Heart right ventricle (tissue), 16 donors: ENCODE measurements around the gene AZU1. TPM values are rescaled to one million over a fixed set of nuclear protein-coding genes. Genes with fewer than 3 reads are reported as not detected.

Experiments
- ATAC-seq, 8 donors: fragments of 200-7000 bp; cut with Tn5 transposase; one replicate each; pipeline ENCODE4 v1.9.1; 2020; ENCODE audit warnings: mild to moderate bottlenecking in 8 of 8, moderate library complexity in 8 of 8, moderate number of reproducible peaks in 1 of 8
- DNase-seq, 2 donors: peaks; one replicate each; pipeline ENCODE4 v3.0.0-alpha.2; 2020
- H3K27ac ChIP-seq, 10 donors: fragments of 200-600 bp; sonication (generic) in 2 of 10; one replicate each; pipeline versions ENCODE4 v1.5.0 to v1.8.0; 2020 to 2022; ENCODE audit warnings: mild to moderate bottlenecking in 3 of 10
- H3K27me3 ChIP-seq, 7 donors: fragments of 200-600 bp; one replicate each; pipeline ENCODE4 v1.8.0; 2021 to 2022; ENCODE audit warnings: mild to moderate bottlenecking in 2 of 7
- H3K36me3 ChIP-seq, 9 donors: fragments of 200-600 bp; sonication (generic) in 1 of 9; one replicate each; pipeline versions ENCODE4 v1.5.0 to v1.8.0; 2020 to 2022; ENCODE audit warnings: mild to moderate bottlenecking in 2 of 9
- H3K4me1 ChIP-seq, 9 donors: fragments of 200-600 bp; sonication (generic) in 1 of 9; one replicate each; pipeline versions ENCODE4 v1.5.0 to v1.8.0; 2020 to 2022; ENCODE audit warnings: mild to moderate bottlenecking in 4 of 9
- H3K4me3 ChIP-seq, 10 donors: fragments of 200-600 bp; sonication (generic) in 2 of 10; one replicate each; pipeline versions ENCODE4 v1.5.0 to v1.8.0; 2020 to 2022; ENCODE audit warnings: mild to moderate bottlenecking in 7 of 10, moderate library complexity in 2 of 10
- H3K9me3 ChIP-seq, 11 donors: fragments of 200-600 bp in 10 of 11; sonication (generic) in 2 of 11; one replicate each; pipeline versions ENCODE4 v1.5.0 to v1.8.0; 2013 to 2022; ENCODE audit warnings: mild to moderate bottlenecking in 2 of 11, control low read depth in 1 of 11, moderate library complexity in 1 of 11
- CTCF ChIP-seq, 9 donors: fragments of 200-600 bp; sonication (generic) in 2 of 9; IDR thresholded peaks; one replicate each; pipeline versions ENCODE4 v1.5.0 to v1.8.0; 2021 to 2022; ENCODE audit warnings: antibody characterized with exemption in 9 of 9, mild to moderate bottlenecking in 5 of 9, moderate library complexity in 1 of 9
- WGBS, 2 donors: extraction: QIAGEN DNeasy Blood & Tissue Kit; methylation state at CpG; one replicate each; pipeline ENCODE4 v1.1.7; 2013; ENCODE audit warnings: inconsistent platforms in 1 of 2; 5-methylcytosine and 5-hydroxymethylcytosine counted together
- intact Hi-C, 10 donors: fragments of 100-400 bp; cut with DNase I; formaldehyde crosslinking; loops; one replicate each; pipeline versions ENCODE4 v1.11.1 to v1.14.2; 2022
- polyA plus RNA-seq, 2 donors: library from polyadenylated mRNA; stranded (reverse); fragments of 200-250 nt; gene quantifications; one replicate each; pipeline ENCODE4 v1.2.3, GENCODE V29; 2013
- total RNA-seq, 10 donors: library from RNA; stranded (reverse); fragmentation: NEBNext Ultra II Directional in 3 of 10; extraction: Animal tissue kit (Norgen Biotek cat#: 25700) in 3 of 10; gene quantifications; one replicate each; pipeline versions ENCODE4 v1.2.1 to v1.2.4, GENCODE V29; 2021 to 2023
- donor health status: Arrhythmogenic right ventricular cardiomyopathy.
- donor health status: ischemic (EF 13 %, LVEDD 7.1; RV severe dilation, severe dysfunction).
- donor health status: healthy with polysubstance abuse.
- donor health status: DM: no; HTN: yes; CAD: no.
- donor health status: DM: no; HTN: no; CAD: no.
- donor health status: ischemic (EF 25% LVEDD 6.9; RV normal size, moderate dysfunction).
- donor health status: ischemic (EF 25% LVEDD 5.7; RV mildly dilated, moderate dysfunction).
- donor health status: healthy.
- donor health status: DM: yes; HTN: yes; CAD: no.
- donor health status: Ischemic cardiomyopathy.
- donor health status: ischemic (EF 35%, LVEDD 5.7; RV mildly dilated, moderate dysfunction).
- donor health status: nonischemic (EF 11% LVEDD 7.7; RV severe dilation, severe dysfunction).
- donor health status: DM: yes; HTN: yes; CAD: no.
- donor health status: PGD.
- donor health status: ischemic (EF 29% LVEDD 5.4; RV normal size, mild dysfunction).
- donor health status: nonischemic (EF 23%, LVEDD 6.1; RV moderate dilation, normal function).

Gene AZU1
- total and polyA plus RNA-seq, 12 donors, result 0.06 to 1.7 TPM; not detected in 10

GRCh38 chr19:802498-803098 is 25.0 kb upstream of the AZU1 start:
- intact Hi-C loops, result no loop called here
- Histone ChIP-seq H3K4me3 (peak overlapping the region in 8 of 10 donors; percentile 12 to 94 (median 82)), H3K9me3 (no peaks in the 10 kb centered on the region), H3K36me3 (peaks cover 4 to 94% (median 36%) of the 10 kb centered on the region in 9 donors), H3K27me3 (no peaks in the 10 kb centered on the region), H3K27ac (peak overlapping the region in 8 of 10 donors; percentile 72 to 100 (median 96)), H3K4me1 (peaks cover 50 to 78% (median 61%) of the 10 kb centered on the region in 9 donors)
- 33 to 39% methylated on average over 28 of the region's 28 CpGs for WGBS, 2 donors
- no peak for TF ChIP-seq CTCF (IDR thresholded peaks at IDR 0.05)
- DNase-seq (peak in 1 of 2 donors; percentile 27), ATAC-seq (no peak)

DNA sequence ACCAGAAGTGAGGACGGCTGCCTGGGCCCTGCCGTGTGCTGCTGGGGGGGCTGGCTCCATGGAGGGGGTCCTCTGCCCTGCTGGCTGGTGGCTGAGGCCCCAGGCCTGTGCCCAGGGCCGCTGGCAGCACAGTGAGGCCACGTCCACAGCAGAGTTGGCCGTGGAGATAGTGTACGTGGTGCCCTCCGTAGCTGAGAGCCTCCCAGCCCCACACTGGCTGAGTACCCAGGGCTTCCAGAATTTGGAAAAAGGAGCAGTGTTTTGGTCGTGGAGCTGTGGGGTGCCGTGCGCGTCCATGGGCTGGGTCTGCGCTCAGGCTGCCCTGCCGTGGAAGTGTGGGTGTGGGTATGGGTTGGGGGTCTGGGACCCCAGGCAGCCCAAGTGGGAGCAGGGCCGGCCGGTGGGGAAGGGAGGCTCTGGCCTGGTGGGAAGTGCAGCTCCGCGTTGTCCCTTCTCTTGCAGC is 24.5 kb upstream of the AZU1 start:
- DNase-seq (no peak), ATAC-seq (no peak)
- intact Hi-C loops, result no loop called here
- Histone ChIP-seq H3K9me3 (no peaks in the 10 kb centered on the region), H3K36me3 (peaks cover 4 to 99% (median 41%) of the 10 kb centered on the region in 9 donors), H3K4me1 (peaks cover 50 to 78% (median 60%) of the 10 kb centered on the region in 9 donors), H3K4me3 (peak overlapping the region in 3 of 10 donors; percentile 66 to 94 (median 86)), H3K27me3 (no peaks in the 10 kb centered on the region), H3K27ac (peak overlapping the region in 6 of 10 donors; percentile 27 to 100 (median 96))
- no peak for TF ChIP-seq CTCF (IDR thresholded peaks at IDR 0.05)
- WGBS, 2 donors, result 66 to 67% methylated on average over 17 of the region's 17 CpGs

DNA sequence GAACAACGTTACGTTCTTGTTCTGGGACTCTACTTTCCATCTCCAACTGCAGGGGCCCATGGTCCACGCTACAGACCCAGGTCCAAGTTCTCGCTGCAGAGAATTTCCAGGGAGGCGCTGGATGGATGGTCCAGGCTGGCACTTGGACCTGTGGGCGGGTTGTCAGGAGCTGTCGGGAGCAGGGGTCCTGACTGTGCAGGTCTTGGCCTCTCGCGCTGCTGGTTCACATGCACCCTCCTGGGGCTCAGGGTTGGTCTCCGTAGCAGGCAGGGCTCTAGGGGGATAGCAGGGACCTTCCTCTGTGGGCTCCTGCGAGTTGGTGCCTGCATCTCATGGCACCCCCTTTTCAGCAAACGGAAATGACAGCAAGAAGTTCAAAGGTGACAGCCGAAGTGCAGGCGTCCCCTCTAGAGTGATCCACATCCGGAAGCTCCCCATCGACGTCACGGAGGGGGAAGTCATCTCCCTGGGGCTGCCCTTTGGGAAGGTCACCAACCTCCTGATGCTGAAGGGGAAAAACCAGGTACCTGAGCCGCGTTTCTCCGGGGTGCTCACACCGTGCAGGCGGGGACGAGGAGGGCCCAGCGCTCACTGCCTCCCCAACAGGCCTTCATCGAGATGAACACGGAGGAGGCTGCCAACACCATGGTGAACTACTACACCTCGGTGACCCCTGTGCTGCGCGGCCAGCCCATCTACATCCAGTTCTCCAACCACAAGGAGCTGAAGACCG is 23.8 kb upstream of the AZU1 start:
- TF ChIP-seq CTCF (IDR thresholded peaks at IDR 0.05), result no peak
- Histone ChIP-seq H3K4me3 (peak overlapping the region in 1 of 10 donors; percentile 66), H3K36me3 (peaks cover 7 to 99% (median 48%) of the 10 kb centered on the region in 9 donors), H3K9me3 (no peaks in the 10 kb centered on the region), H3K27me3 (no peaks in the 10 kb centered on the region), H3K4me1 (peaks cover 49 to 74% (median 54%) of the 10 kb centered on the region in 9 donors), H3K27ac (peak overlapping the region in 5 of 10 donors; percentile 27 to 100 (median 92))
- ATAC-seq (peak in 1 of 8 donors; percentile 24), DNase-seq (peak in 1 of 2 donors; percentile 40)
- intact Hi-C loops, result no loop called here
- WGBS, 2 donors, result 71 to 73% methylated on average over 31 of the region's 31 CpGs

DNA sequence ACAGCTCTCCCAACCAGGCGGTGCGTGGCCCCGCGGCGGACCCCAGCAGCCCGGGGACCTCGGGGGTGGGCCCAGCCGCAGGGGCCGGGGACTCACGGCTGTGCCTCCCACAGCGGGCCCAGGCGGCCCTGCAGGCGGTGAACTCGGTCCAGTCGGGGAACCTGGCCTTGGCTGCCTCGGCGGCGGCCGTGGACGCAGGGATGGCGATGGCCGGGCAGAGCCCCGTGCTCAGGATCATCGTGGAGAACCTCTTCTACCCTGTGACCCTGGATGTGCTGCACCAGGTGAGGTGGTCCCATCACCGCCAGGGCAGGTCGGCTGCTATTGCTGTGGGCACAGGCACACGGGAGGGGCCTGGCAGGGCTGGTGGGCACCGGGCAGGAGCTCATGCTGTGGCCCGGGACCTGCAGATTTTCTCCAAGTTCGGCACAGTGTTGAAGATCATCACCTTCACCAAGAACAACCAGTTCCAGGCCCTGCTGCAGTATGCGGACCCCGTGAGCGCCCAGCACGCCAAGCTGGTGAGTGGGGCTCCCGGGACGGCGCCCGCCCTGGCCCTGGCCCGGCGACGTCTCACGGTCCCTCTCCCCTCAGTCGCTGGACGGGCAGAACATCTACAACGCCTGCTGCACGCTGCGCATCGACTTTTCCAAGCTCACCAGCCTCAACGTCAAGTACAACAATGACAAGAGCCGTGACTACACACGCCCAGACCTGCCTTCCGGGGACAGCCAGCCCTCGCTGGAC is 23.0 kb upstream of the AZU1 start:
- intact Hi-C loops, result no loop called here
- Histone ChIP-seq H3K4me1 (peaks cover 42 to 66% (median 47%) of the 10 kb centered on the region in 9 donors), H3K9me3 (no peaks in the 10 kb centered on the region), H3K27ac (peak overlapping the region in 1 of 10 donors; percentile 29), H3K36me3 (peaks cover 7 to 99% (median 54%) of the 10 kb centered on the region in 9 donors), H3K4me3 (no peak overlapping the region), H3K27me3 (no peaks in the 10 kb centered on the region)
- DNase-seq (no peak), ATAC-seq (no peak)
- no peak for TF ChIP-seq CTCF (IDR thresholded peaks at IDR 0.05)
- WGBS, 2 donors, result 92% methylated on average over 53 of the region's 53 CpGs
